GM18499 (cell line): ENCODE data around the gene ANHX.
"Not testable (repeated sequence)": the region's sequence is repeated elsewhere in the genome, so short reads cannot be mapped to it uniquely, and the experiment has no call there.

Experiments used
- ATAC-seq: cut with Tn5 transposase; IDR thresholded peaks from one replicate; pipeline ENCODE4 v1.9.1; 2021; ENCODE audit warnings: moderate number of reproducible peaks; ENCODE audit not compliant: insufficient read depth, unreplicated experiment

ANHX gene

DNA sequence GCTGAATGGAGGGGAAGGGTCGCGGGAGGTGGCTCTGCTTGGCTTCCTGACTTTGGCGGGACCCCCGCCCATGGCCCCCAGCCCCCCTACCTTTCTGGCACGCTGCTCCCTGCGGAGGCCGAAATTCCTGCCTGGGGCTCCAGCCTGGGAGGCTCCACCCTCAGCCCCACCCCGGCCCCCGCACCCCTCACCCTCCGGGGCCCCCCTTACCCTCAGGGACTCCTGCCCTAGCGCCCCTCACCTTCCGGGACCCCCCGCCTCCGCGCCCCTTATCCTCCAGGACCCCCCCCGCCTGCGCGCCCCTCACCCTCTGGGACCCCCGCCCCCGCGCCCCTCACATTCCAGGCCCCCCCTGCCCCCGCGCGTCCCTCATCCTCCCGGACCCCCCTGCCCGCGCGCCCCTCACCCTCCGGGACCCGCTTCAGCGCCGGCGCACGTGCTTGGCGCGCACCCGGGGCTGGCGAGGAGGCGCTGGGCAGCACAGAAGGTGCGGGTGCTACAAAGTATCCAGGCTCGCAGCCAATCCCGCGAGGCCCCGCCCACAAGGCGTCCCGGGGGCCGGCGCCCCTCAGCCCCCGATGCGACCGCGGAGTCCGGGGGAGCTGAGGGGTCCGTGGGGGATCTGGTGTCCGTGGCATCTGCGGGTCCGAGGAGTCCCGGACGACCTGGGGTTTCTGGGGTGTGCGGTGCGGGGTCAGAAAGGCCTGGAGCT, at the start of gene ANHX:
ANHX (minus strand) TSS at position 477 of the 712 bp plus-strand sequence. CDS start 1,521 bp downstream, outside the sequence.
- ATAC-seq = no peak

DNA sequence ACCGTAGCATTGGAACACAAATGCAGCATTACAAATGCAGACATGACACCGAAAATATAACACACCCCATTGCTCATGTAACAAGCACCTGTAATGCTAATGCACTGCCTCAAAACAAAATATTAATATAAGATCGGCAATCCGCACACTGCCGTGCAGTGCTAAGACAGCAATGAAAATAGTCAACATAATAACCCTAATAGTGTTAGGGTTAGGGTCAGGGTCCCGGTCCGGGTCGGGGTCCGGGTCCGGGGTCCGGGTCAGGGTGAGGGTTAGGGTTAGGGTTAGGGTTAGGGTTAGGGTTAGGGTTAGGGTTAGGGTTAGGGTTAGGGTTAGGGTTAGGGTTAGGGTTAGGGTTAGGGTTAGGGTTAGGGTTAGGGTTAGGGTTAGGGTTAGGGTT, 29.0 kb upstream of the ANHX start:
- ATAC-seq = not testable (repeated sequence)

DNA sequence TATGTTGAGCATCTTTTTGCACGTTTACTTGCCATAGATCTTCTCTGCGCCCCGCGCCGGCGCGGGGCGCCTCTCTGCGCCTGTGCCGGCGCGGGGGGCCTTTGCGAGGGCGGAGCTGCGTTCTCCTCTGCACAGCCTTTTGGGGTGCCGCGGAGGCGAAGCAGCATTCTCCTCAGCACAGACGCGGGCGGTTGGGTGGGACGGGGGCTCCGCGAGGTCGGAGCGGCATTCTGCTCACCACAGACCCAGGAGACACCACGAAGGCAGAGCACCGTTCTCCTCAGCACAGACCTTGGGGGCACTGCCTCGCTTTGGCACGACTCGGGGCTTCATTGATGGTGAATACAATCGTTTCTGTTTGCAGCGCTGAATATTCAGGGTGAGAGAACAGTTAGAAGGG, 28.5 kb upstream of the ANHX start:
- no peak for ATAC-seq

DNA sequence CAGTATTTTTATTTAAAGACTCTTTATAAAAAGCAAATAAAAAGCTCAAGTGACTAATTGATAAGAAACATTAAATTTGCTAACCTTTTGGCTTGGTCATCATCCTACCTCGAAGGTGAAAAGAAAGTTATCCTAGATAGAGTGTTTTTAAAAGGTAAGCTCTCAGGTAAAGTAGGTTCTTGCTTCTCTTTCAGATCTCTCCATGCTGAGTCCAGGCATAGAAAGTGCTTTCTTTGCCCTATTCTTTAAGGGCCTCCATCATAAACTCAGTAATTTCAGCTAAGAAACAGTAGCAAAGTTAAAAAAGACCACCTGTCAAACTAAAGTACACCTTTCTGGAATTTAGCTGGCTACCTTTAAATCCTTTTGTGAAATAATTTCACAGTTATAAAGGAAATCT, 20.6 kb upstream of the ANHX start:
- ATAC-seq = no peak

DNA sequence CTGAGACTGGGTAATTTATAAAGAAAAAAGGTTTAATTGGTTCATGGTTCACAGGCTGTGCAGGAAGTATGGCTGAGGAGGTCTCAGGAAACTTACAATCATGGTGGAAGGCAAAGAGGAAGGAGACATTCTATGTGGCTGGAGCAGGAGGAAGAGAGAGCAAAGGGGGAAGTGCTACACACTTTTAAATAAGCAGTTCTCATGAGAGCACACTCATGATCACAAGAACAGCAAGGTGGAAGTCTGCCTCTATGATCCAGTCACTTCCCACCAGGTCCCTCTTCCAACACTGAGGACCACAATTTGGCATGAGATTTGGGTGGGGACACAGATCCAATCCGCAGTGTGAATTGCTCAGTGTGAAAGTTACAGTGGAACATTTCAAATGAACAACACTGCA, 20.2 kb upstream of the ANHX start:
- ATAC-seq = not testable (repeated sequence)

DNA sequence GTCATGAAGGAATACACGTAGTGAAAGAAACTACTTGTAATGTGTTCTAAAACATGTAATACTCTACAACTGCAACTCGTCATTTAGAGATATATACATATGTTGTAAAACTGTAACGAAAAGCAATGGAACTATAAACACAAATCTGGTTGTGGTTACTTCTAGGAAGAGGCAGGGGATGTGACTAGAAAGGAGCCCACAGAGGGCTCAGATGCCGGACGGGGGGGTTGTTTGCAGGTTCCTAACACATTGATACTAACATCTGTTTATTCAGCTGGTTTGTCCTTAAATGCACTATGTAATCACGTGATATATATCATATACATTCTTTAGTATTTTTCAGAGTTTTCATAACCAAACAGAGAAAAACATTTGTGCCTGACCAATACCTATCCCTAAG, 16.1 kb upstream of the ANHX start:
- no peak for ATAC-seq

DNA sequence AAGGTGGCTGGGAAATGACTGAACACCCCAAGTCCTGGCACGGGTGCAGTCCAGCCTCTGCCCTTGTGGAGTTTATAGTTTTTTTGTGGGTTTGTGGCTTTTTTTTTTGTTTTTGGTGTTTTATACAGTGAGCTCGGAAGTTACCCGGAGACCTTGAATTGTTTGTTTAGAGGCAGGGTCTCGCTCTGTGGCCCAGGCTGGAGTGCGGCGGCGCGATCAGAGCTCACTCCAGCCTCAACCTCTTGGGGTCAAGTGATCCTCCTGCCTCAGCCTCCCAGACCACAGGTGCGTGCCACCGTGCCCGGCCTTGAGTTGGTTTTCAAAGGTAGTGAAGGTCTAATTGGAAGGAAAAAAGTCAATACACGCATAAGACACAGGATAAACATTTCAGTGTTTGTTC, 879 bp upstream of the ANHX start:
- ATAC-seq = no peak

DNA sequence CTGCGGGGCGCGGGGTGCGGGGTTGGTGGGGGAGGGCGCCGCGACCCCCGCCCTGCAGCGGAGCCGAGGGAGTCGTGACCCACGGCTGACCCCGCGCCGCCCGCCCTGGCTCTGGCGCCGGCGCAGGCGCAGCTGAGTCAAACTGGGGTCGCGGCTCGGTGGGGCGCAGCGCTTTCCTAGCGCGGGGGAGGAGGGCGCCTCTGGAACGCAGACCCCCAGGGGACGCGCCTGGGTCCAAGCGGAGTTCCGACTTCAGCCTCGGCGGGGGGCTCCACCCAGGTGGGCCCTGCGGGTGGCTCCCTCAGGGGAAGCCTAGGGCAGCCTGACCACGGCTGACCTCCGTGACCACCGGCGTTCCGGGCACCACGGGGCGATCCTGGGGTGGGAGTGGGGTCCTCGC, 467 bp upstream of the ANHX start:
- ATAC-seq = no peak

DNA sequence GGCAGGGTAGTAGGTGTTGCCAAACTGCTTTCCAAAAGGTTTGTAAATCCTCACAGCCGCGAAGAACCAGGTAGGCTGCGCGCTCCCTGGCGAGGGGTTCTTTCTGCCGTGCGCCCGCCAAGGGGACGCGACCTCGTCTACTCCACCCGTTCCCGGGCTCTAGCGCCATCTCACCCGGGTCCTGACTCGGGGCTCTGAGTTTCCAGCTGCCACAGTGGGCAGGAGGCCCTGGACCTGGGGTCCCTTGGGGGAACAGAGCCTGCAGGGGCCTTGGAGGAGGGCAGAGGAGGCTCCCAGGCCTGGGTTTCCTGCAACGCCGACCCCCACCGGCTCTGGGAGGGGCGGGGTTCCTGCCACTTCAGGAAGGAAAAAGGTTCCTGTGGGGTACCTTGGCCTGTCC, 706 bp downstream of the ANHX start:
- no peak for ATAC-seq

DNA sequence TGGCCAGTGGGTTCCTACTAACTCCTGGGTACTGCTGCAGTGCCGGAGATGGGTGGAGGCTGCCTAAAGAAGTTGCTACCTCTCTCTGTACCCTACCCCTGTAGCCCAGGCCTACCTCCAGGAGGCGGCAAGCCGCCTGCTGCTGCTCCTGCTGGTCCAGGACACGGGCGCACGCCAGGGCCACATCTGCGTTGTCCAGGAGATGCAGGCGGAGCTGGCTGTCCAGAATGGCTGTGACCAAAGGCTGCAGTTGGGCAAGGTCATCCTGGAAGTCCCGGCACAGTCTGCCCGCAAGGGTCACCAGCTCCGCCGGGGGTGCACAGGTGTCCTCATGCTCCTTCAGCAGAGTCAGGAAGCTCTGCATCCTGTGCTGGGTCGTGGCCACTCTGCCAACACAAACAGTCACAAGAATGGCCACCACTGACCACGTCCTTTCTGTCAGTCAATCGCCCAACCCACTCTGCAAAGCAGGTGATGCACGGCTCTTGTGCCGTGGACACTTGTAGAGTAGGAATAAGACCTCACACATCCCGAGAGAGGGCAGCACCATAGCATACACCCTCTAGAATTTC, 1.6 kb downstream of the ANHX start:
- no peak for ATAC-seq

DNA sequence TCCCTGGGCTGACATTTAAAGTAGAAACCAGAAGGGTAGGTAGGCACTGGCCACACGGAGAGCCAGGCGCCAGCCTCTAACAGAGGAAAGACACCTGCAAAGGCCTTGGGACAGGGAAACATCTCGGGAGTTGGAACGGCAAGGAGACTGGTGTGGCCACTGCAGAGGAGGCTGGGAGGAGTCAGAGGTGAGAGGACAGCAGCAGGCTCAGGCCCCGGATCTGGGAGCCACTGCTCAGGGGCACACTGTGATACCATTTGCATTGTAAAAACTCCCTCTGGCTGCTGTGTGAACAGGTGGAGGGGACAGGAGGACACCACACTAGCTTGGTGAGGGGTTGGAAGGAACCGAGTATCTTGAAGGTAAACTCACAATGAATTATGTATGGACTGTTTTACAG, 2.7 kb downstream of the ANHX start:
- ATAC-seq = no peak

DNA sequence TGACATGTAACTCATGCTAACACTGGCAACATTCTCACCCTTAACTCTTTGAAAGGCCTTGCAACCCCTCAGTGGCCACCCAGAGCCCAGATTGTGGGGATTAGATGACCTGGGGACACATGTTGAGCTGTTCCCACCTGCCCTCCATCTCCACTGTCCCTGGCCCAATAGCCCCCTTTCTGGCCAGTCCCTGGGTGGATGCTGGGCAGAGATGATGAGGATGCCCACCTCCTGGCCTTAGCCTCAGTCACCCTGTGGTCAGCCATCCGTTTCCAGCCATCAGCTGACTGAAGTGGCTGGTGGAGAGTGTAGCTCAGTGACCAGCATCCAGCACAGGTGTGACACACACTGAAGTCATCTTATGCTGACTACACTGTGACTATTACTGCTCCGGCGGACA, 4.7 kb downstream of the ANHX start:
- ATAC-seq = no peak

DNA sequence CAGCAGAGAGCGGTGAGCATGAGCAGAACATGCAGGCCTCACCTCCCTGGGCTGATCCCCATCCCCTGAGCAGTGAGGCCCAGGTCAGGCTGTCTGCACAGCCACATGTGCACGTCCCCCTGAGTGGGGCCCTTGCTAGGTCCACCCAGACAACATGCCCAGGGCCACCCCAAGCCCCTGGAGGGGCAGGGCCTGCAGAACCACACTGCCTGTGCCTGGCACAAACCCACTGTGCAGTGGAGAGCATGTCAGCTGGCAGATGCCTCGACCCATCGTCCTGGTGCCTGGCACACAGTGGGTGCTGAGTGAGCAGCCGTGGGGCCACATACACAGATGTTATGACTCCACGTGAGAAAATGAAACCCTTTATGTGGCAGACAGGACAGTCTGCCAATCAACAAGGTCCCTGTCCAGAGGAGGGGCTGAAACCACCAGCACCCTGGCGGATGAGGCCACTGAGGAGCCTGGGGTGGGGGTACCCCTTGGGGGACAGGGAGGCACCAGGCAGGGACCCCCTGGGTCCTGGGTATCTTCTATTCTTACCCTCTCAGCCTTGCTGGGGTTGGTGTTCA, 8.3 kb downstream of the ANHX start:
- ATAC-seq = no peak

DNA sequence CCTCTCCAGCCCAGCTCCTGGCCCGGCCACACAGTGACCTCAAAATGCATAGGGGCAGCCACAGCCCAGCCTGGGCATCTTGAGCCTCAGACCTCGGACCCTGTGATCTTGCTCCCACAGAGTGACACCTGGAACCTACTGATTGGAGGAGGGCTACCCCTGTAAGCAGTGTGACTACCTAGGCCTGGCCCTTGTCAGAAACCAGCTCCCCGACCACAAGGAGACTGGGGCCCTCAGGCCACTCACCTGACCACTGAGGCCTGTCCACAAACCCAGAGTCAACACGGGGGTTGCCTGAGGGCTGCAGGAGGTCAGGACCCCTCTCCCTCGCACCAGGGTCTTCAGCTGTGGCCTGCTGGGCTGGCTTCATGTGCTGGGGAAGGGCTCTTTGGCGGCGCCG, 9.0 kb downstream of the ANHX start:
- no peak for ATAC-seq

DNA sequence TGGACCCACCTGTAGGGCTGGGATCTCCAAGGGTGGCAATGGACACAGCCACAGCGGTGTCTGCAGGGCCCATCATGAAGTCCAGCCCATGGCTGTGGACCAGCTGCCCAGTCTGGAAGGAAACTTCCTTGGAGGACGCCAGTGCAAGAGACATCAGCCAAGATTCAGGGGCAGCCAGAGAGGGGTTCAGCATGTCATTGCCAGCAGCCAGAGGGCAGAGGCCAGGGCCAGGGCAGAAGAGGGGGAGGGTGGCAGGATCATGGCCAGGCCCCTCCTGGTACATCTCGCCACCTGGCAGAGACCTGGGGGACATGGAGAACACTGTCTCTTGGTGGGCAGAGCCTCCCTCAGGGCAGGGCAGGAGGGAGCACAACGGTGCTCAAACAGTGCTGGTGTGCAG, 10.2 kb downstream of the ANHX start:
- ATAC-seq = no peak

DNA sequence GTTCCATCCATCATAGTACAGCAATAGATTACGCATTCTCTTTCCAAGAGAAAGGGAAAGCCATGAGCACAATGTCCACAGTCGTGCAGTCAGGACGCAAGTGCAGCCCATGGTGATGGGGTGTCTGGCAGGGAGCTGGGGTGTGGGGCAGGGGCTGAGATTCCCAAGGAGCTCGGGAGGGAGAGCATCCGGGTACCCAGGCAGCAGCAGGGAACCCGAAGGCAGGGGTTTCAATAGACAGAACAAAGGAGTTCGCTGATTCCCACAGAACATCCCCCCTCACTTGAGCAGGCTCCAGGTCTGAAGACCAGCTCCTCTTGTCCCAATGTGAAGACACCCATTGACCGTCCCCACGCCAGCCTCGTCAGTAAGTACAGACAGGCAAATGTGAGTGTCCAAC, 13.5 kb downstream of the ANHX start:
- ATAC-seq = no peak

DNA sequence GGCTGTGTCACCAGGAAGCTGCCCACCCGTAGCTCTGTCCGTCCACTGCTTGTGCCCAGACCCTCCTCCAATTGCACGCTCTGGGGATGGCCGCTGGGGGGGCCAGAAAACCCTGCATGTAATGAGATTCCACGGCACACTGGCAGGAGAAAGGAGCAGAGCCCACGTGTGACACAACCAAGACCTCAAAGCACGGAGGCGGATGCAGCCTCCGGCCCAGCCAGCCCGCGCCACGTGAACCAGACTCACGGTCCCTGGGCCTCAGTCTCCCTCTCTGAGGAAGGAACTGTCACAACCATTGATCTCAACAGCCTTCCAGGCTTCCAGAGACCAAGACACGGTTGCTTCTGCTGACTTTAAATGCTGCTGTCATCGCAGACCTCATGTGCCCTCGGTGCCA, 14.4 kb downstream of the ANHX start:
- no peak for ATAC-seq

DNA sequence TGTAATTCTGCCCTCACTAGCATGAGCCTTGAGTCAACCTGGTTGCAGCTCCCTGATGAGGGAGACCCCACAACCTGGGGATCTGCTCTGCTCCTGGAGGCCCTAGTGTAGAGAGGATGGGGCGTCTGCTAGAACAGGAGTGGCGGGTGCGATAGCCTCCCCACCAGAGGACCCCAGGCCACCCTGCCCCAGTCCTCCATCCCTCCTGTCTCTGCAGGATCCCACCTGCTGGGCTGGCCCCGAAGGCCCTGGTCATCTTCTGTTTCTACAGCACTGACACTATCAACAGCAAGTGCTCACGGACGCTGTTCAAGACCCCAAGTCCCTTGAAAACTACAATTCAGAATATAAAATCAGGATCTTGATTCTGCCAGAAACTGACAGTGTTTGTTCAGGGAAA, 15.2 kb downstream of the ANHX start:
- no peak for ATAC-seq

DNA sequence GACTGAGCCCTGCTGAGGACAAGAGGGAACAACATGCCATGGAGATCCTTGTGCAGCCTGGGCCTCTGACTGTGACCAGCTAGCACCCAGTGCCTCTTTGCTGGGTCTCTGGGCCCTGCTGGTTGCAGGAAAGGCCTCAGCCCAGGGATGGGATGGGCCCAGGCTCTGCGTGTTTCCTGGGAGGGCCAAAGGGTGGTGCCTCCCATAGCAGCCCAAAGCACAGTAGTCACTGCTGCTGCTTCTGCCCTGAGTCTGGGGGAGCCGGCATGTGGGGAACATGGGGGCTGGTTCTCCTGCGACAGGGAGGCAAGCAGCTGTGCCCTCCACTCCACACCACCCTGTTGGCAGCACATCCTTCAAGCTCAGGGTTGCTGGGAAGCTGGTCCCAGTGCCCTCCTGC, 18.5 kb downstream of the ANHX start:
- no peak for ATAC-seq

DNA sequence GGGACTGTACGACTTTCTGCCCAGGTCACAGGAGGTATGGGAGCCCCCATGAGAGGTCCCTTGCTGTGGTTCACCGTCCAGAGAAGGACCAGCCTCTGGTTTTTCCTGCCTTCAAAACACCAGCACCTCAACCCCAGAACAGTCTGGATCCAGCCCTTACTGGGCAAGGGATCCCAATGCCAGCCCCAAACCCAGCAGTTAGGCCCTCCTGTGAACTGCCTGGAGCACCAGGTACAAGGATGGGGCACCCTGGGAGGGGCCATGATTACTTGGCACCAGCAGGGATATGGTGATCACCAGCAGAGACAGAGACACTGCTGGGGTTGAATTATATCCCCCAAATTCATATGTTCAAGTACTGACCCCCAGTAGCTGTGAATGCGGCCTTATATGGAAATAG, 20.0 kb downstream of the ANHX start:
- no peak for ATAC-seq

DNA sequence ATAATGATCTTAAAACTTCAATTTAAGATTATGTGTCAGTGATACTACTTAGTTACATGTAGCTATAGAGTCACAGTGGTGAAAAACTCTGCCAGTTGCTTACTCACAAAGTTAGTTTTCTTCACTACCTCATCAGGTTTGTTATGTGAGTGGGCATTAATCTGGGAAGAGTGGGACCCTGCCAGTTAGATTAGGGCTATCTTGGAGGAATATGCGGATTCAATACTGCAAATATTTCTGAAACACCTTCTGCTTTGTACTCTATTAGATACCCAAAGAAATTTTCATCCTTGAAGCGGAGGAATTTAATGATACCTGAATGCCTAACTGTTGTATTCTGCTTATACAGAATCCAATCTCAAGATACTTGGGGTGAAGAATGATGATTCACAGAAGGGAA, 29.3 kb downstream of the ANHX start:
- no peak for ATAC-seq

DNA sequence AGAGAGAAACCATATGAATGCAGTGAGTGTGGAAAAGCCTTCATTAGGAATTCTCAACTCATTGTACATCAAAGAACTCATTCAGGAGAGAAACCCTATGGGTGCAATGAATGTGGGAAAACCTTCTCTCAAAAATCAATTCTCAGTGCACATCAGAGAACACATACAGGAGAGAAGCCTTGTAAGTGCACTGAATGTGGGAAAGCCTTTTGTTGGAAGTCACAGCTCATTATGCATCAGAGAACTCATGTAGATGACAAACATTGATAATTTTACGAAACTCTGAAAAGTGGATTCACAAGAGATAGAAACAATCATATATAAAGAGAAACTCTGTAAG, 31.4 kb downstream of the ANHX start:
- no peak for ATAC-seq
